PC-9 (cell line): ENCODE data around the gene MIER1.

Source experiments
- EZH2 ChIP-seq: fragments of 200-600 bp; sonication (generic); IDR thresholded peaks from 2 replicates; pipeline ENCODE4 v1.8.0; 2017; ENCODE audit warnings: antibody characterized with exemption, low read depth
- TF ChIP-seq, protein P1 (sequence below): fragments of 200-600 bp; sonication (generic); conservative IDR thresholded peaks from 2 replicates; pipeline ENCODE4 v1.6.1; 2017; ENCODE audit warnings: mixed run types, antibody characterized with exemption, mild to moderate bottlenecking, moderate library complexity

DNA sequence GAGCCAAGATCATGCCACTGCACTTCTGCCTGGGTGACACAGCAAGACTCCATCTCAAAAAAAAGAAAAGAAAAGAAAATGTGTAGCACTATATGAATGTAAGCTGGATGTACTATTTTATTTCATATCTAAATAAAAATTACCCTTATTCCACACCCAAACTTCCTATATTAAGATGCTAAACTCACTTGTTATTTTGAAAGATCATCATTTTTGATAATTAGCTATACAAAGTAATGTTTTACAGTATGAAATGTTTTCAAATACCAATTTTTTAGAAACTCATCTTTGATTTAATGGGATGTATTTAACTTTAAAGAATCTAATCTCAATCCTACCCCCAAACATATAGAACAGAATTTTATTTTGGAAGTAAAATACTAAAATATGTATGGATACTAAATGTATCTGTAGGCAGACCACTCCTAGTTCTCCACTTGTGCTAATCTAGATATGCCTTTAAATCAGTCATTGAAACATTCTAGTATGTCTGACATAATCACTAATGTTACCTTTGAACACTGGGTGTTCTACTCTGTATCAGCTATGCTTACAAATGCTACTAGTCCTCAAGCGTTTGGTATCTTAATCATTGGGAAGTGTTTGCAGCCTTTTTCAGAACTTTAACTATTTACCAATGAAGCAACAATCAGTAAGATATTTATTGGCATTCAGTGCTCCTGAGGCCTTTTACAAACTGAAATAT lies 12.9 kb downstream of the MIER1 start:
- TF ChIP-seq EZH2, result no peak
- TF ChIP-seq, protein P1, sequence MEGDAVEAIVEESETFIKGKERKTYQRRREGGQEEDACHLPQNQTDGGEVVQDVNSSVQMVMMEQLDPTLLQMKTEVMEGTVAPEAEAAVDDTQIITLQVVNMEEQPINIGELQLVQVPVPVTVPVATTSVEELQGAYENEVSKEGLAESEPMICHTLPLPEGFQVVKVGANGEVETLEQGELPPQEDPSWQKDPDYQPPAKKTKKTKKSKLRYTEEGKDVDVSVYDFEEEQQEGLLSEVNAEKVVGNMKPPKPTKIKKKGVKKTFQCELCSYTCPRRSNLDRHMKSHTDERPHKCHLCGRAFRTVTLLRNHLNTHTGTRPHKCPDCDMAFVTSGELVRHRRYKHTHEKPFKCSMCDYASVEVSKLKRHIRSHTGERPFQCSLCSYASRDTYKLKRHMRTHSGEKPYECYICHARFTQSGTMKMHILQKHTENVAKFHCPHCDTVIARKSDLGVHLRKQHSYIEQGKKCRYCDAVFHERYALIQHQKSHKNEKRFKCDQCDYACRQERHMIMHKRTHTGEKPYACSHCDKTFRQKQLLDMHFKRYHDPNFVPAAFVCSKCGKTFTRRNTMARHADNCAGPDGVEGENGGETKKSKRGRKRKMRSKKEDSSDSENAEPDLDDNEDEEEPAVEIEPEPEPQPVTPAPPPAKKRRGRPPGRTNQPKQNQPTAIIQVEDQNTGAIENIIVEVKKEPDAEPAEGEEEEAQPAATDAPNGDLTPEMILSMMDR, result no peak
